ENCODE measurements around the gene NAPEPLD.
"Not testable (repeated sequence)": the region's sequence is repeated elsewhere in the genome, so short reads cannot be mapped to it uniquely, and the experiment has no call there.

NAPEPLD gene

GRCh38 chr7:103148994-103149807, at the start of gene NAPEPLD:
Gene NAPEPLD (minus strand): TSS chr7:103149099. CDS start chr7:103128776, 20,323 bp downstream.
- DNase-seq, result peak; percentile 98

DNA sequence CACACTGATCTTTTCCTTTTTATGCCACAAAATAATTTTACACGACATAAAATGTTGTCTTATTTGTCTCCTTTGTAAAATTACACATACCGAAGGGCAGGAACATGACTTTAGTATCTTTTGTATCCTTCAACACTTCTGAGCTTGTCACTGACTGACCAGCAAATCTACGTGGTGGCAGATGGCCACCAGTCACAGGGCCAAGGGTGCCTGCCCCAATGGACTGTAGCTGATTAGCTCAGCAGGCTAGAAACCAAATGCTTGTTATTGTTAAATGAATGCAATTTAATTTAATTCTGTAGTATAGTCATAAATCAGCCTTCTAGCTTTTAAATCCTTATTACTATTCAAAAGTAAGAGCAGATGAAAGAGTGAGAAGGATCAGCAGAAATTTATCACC, 49.2 kb upstream of the NAPEPLD start:
- DNase-seq, result not testable (repeated sequence)

DNA sequence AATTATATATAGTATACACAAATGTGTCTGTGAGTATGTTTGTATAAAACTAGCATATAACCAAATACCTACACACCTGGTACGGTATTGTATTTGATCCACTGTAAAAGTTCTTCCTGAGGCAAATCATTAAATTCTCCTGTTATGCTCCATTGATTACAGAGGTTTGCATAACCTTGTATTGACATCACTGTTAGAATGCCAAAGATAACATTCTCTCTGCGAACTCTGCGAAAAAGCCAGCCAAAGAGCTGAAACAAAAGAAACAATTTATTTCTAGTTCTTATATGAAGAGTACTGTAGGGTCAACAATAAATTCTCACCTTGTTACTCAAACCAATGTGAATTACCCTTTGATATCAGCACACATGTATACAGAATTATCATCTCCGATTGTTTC, 46.5 kb upstream of the NAPEPLD start:
- peak; percentile 87 for DNase-seq

GRCh38 chr7:103172415-103173146, 23.7 kb upstream of the NAPEPLD start:
- not testable (repeated sequence) for DNase-seq

- DNase-seq, result not testable (repeated sequence)
These were observed 23.0 kb upstream of the NAPEPLD start for GRCh38 chr7:103171695-103172414.

GRCh38 chr7:103166921-103167544, 18.1 kb upstream of the NAPEPLD start:
- not testable (repeated sequence) for DNase-seq

DNA sequence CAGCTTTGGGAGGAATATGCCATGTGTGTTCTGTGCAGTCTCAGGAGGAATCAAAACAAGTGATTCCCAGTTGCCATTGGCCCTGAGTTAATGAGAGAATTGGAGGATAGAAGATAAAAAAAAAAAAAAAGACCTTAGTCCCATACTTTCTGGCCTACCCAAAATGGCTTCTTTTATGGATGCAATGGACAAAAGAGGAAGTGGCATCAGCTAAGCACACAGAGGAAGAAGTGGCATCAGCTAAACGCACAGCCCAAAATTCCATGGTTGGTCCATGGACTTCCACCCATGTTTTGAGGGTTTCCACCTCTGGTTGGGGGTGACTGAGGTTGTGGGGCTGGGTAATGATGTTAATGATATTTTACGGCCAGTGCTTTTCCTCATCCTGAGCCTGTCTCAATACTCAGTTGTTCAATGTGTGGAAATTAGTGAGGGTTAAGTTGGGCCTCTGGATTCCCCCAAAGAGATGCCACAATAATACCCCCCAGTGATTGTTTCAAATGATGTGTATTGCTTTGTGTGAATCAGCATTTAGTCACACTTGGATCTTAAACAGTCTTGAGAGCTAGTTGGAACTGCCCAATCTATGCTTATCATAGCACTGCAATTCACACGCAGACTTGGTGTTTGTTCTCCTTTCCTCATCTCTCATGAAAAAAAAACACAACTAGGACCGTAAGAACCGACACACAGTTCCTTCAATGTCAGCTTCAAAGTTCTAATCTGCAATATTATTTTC, 14.4 kb upstream of the NAPEPLD start:
- not testable (repeated sequence) for DNase-seq

DNA sequence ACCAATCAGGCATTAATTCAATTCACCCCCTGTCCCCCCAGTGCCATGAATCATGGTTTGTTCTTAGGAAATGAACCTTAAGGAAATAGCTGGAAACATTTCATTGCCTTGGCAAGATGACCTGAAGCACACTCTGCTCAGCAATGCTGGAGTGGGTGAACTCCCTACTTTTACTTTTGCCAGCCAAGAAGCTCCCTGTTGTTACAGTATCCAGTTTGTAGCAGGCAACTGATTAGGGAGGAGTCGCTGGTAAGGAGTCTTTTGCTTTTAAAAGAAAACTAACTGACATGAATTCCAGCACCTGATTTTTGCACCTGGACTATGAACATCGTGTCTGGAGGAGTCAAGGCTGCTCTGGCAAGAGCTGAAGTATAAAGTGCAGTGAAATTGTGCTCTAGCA, 13.7 kb upstream of the NAPEPLD start:
- not testable (repeated sequence) for DNase-seq

DNA sequence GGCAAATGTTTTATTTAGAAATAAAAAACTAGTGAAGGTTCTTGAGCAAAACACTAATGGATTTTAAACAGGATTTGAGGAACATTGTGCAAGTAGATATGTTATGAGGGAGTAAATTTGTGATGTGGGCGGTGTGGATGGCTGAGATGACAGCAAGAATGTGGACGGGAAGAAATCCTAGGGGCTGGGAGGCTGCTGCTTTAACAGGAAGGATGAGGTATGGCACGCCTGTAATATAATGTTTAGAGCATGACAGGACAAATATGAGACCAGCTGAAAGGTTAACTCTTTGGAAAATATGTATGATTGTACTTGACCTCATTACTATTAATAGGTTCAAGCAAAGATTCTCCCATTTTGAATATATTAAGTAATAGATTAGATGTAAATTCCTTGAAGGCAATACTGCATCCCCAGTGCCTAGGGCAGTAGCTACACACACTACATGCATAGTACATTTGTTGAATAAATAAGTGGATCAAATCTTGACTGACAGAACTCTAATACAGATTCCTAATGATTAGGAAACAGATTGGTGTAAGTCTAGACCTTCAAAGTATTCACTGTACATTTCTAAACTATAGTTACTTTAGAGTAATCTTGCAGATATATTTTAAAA, 13.2 kb upstream of the NAPEPLD start:
- not testable (repeated sequence) for DNase-seq

DNA sequence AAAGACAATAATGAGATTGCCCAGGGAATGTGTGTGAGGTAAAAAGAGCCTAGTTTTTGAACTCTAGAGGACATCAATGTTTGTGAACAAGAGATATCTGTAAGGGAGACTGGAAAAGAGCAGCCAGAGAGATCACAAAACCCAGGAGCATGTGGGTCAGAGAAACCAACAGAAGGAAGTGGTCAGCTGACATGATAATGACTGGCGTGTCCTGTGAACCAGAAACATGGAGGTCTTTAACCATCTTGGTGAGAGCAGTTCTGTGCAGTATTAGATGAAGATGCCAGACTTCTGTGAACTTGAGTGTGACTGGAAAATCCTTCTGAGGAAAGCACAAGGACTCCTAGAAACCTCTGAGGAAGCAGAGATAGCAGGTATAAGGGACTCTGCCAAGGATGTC, 10.2 kb upstream of the NAPEPLD start:
- not testable (repeated sequence) for DNase-seq

- DNase-seq, result not testable (repeated sequence)
These were observed 6.6 kb upstream of the NAPEPLD start for GRCh38 chr7:103155331-103156024.

DNA sequence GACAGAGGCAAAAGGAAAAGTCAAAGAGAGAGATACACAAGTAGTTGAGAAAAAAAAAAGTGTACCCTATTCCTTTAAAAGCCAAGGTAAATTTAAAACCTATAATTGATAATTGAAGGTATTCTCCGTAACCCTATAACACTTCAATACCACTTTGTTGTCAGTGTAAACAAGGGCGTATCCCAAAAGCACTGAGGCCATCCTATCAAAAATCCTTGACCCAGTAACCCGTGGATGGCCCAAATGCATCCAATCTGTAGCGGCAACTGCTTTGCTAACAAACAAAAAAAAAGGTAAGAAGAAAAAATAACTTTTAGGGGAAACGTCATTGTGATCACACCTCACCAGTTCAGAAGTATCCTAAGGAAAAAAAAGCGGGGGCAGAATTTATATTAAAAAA, 5.1 kb upstream of the NAPEPLD start:
- DNase-seq, result no peak

DNA sequence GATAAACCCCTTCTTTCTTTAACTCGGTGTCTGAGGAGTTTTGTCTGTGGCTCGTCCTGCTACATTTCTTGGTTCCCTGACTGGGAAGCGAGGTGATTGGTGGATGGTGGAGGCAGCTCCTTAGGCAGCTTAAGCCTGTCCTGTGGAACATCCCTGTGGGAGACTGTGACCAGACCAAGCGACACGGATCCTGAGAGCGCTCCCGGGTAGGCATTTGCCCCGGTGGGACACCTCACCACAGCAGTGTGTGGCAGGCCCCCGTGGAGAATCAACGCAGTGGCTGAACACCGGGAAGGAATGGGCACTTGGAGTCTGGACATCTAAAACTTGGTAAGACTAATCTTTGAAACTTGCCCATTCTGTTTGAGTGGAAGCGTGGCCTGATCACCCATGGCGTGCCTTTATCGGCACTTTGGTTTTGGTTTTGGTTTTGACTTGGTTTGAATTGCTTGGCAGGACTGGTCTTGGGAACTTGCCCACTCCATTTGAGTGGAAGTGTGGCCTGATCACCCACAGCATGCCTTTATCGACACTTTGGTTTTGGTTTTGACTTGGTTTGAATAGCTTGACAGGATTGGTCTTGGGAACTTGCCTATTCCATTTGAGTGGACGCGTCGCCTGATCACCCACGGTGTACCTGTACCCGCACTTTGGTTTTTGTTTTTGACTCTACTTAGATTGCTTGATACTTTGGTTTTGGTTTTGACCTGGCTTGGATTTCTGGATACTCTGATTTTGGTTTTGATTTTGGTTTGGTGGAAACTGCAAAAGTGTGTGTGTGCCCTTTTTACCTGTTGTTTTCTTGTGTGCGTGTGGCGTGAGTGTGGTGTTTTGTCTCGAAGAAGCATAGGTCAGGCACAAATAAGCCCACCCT, 4.1 kb upstream of the NAPEPLD start:
- not testable (repeated sequence) for DNase-seq

GRCh38 chr7:103151993-103152676, 3.2 kb upstream of the NAPEPLD start:
- DNase-seq, result not testable (repeated sequence)

GRCh38 chr7:103150192-103150591, 1.3 kb upstream of the NAPEPLD start:
- peak; percentile 22 for DNase-seq

GRCh38 chr7:103149808-103150180, 895 bp upstream of the NAPEPLD start:
- peak; percentile 93 for DNase-seq

DNA sequence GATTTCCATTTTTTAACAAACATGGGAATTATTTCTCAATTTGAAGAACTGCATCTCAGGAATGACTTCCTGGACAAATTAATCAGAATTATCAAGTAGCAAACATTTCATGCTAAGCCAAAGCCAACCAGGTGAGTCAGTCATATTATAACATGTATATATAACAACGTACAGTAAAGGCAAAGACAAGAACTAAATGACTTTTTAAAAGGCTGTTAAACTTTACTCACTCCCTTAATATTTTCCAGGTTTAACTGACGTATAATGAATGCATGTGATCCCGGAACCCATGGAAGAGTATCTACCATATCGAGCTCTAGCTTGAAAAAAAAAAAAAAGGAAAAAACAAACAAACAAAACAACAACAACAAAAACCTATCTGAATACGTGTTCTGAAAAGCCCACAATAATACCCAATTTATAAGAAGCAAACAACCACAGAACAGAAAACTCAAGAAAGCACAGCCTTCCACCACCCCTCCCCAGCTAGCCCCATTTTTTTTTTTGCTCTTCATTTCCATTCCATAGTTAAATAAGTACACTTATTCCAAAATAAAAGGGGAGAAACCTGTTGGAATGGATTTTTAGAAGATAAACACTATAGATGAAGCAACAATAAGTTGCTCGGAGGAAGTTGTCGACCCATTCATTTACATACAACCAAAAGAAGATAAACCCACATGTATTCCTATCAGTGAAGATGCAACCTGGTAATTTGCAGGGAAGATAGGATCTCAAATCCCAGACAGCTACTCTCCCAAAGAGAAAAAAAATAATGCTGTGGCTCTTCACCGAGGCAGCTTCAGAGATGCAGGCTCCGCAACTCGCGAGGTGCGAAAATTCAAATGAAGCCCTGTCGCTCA, 537 bp downstream of the NAPEPLD start:
- DNase-seq, result peak; percentile 17

DNA sequence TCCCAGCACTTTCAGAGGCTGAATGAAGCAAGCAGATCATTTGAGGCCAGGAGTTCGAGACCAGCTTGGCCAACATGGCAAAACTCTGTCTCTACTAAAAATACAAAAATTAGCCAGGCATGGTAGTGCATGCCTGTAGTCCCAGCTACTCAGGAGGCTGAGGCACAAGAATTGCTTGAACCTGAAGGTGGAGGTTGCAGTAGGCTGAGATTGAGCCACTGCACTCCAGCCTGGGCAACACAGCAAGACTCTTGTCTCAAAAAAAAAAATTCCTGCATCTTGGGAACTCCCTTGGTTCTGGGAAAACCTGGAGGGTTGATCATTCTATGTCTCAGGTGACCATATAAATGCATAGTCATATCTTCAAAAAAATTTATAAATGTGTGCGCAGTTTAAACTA, 4.1 kb downstream of the NAPEPLD start:
- not testable (repeated sequence) for DNase-seq

All from NCI-H526 treated with DMSO at 0.1 percent for 48 hours (cell line).